Measurements from ENCODE around the gene CAMKK1.

DNA sequence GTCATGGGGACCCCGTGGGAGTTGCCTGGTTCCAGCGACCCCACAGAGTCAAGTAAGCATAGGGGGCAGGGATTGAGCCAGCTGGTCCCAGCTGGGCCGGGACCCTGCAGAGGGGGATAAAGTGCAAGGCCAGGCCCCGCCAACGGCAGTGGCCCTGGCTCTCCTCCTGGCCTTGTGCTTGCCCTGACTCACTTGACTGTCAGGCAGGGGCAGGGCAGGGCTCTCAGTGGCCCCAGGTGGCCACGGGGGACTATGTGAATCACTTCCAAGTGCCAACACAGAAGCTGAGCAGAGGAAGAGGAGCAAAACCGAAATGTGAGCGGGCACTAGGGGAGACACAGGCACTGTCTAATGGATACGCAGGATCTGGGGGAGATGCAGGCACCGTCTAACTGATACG, 25.2 kb downstream of the CAMKK1 start:
- TF ChIP-seq TAF1 (IDR thresholded peaks at IDR 0.05; ENCODE audit: borderline replicate concordance, insufficient read depth, low read length): no peak
- TF ChIP-seq POLR2AphosphoS5 (IDR thresholded peaks at IDR 0.05; ENCODE audit: low read depth, low read length): no peak
- TF ChIP-seq, protein P1, sequence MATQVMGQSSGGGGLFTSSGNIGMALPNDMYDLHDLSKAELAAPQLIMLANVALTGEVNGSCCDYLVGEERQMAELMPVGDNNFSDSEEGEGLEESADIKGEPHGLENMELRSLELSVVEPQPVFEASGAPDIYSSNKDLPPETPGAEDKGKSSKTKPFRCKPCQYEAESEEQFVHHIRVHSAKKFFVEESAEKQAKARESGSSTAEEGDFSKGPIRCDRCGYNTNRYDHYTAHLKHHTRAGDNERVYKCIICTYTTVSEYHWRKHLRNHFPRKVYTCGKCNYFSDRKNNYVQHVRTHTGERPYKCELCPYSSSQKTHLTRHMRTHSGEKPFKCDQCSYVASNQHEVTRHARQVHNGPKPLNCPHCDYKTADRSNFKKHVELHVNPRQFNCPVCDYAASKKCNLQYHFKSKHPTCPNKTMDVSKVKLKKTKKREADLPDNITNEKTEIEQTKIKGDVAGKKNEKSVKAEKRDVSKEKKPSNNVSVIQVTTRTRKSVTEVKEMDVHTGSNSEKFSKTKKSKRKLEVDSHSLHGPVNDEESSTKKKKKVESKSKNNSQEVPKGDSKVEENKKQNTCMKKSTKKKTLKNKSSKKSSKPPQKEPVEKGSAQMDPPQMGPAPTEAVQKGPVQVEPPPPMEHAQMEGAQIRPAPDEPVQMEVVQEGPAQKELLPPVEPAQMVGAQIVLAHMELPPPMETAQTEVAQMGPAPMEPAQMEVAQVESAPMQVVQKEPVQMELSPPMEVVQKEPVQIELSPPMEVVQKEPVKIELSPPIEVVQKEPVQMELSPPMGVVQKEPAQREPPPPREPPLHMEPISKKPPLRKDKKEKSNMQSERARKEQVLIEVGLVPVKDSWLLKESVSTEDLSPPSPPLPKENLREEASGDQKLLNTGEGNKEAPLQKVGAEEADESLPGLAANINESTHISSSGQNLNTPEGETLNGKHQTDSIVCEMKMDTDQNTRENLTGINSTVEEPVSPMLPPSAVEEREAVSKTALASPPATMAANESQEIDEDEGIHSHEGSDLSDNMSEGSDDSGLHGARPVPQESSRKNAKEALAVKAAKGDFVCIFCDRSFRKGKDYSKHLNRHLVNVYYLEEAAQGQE (IDR thresholded peaks at IDR 0.05; ENCODE audit: insufficient read depth in 1 of 2, low read depth in 2 of 2, low read length in 2 of 2): no peak
- no peak for TF ChIP-seq SIN3A (IDR thresholded peaks at IDR 0.05; ENCODE audit: borderline replicate concordance, insufficient read depth, low read length)
